HL-60 (cell line): ENCODE measurements around the gene KCNT1.

Experiments used
- DNase-seq, 2 experiments: peaks; one replicate each; pipeline ENCODE4 v3.0.0-alpha.2; 2010 to 2020; ENCODE audit warnings: low read depth in 1 of 2, low spot score in 1 of 2
- H3K27ac ChIP-seq: fragments of 250-450 bp; sonication (Bioruptor Pico); replicated peaks from 2 replicates; pipeline ENCODE4 v1.5.1; 2020; ENCODE audit warnings: mild to moderate bottlenecking, moderate library complexity
- H3K27me3 ChIP-seq: fragments of 250-450 bp; sonication (Bioruptor Pico); 2 replicates; pipeline ENCODE4 v1.5.1; 2021; ENCODE audit warnings: mild to moderate bottlenecking, moderate library complexity; ENCODE audit not compliant: insufficient read depth, poor library complexity, severe bottlenecking
- H3K4me3 ChIP-seq: replicated peaks from 2 replicates; pipeline ENCODE4 v1.5.1; 2011; ENCODE audit warnings: mild to moderate bottlenecking, control low read depth, low read length; ENCODE audit not compliant: insufficient read depth
- CTCF ChIP-seq: IDR thresholded peaks from one replicate; pipeline ENCODE4 v1.5.1; 2011; ENCODE audit warnings: low read length, control low read depth, inconsistent platforms; ENCODE audit not compliant: insufficient read depth
- GABPA ChIP-seq: IDR thresholded peaks from 2 replicates; pipeline ENCODE4 v1.6.1; 2012; ENCODE audit warnings: low read depth
- POLR2AphosphoS5 ChIP-seq: IDR thresholded peaks from 2 replicates; pipeline ENCODE4 v1.6.1; 2012; ENCODE audit warnings: low read depth
- REST ChIP-seq: IDR thresholded peaks from 2 replicates; pipeline ENCODE4 v1.6.1; 2012; ENCODE audit warnings: low read depth; ENCODE audit not compliant: insufficient replicate concordance
- SPI1 ChIP-seq: IDR thresholded peaks from 2 replicates; pipeline ENCODE4 v1.6.1; 2012; ENCODE audit warnings: low read depth, mild to moderate bottlenecking, borderline replicate concordance

The KCNT1 gene

GRCh38 chr9:135745189-135745588, 43.2 kb downstream of the KCNT1 start:
- Histone ChIP-seq H3K27me3 (no peaks in the 10 kb centered on the region), H3K4me3 (no peak overlapping the region), H3K27ac (no peak overlapping the region)
- DNase-seq: no peak
- TF ChIP-seq REST (no peak), CTCF (no peak), POLR2AphosphoS5 (no peak), SPI1 (no peak)

DNA sequence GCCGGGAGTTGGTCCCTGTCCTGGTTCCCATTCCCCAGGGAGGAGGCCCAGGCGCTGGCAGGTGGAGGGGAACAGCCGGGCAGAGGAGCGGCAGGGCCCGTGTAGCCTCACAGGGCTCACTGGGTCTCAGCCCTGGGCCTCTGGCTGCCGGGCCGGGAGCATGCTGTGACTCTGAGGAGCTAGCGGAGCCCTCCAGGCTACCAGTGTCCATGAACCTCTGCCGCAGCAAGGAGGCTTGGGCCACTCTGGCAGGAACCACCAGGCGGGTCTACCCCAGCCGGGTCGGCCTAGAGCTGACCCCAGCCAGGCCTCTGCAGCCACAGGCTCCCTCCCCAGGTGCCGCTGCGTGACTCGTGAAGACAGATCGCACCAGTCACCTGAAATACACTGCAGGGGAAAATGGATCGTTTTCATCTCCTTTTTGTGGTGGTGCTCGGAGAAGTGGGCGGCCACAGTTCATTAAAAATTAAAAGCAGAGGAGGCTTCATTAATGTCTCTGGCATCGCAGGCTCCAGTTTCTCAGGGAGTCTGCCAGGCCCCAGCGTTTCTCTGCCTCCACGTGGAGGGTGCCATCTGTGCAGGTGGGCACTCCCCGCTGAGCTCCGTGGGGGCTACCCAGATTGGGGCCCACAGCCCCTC, 43.8 kb downstream of the KCNT1 start:
- no peak overlapping the region for H3K27ac ChIP-seq
- TF ChIP-seq REST (no peak), GABPA (no peak), CTCF (no peak), POLR2AphosphoS5 (no peak), SPI1 (no peak)
- no peak overlapping the region for H3K4me3 ChIP-seq
- DNase-seq: no peak
- H3K27me3 ChIP-seq: no peaks in the 10 kb centered on the region

GRCh38 chr9:135746565-135746964, 44.6 kb downstream of the KCNT1 start:
- Histone ChIP-seq H3K4me3 (no peak overlapping the region), H3K27ac (no peak overlapping the region), H3K27me3 (no peaks in the 10 kb centered on the region)
- TF ChIP-seq CTCF (no peak), REST (no peak), GABPA (no peak), SPI1 (no peak), POLR2AphosphoS5 (no peak)
- no peak for DNase-seq
